H1 (cell line): ENCODE results near the gene PHRF1. TPM values are rescaled to one million over a fixed set of nuclear protein-coding genes. Genes with fewer than 3 reads are reported as not detected.
"Not testable (repeated sequence)": the region's sequence is repeated elsewhere in the genome, so short reads cannot be mapped to it uniquely, and the experiment has no call there.

ENCODE experiments used
- CTCF ChIA-PET: fragments of 300-600 bp; sonication (Branson Sonifier 250); formaldehyde crosslinking; loops from one replicate; lab custom pipeline; 2021; ENCODE audit not compliant: partially characterized antibody; lab: Charles Lee
- POLR2A ChIA-PET: fragments of 300-600 bp; sonication (Branson Sonifier 250); formaldehyde crosslinking; loops from one replicate; lab custom pipeline; 2021; ENCODE audit warnings: inconsistent platforms; ENCODE audit not compliant: partially characterized antibody; lab: Charles Lee
- DNase-seq, 2 experiments: peaks; one replicate each; pipeline versions ENCODE4 v3.0.0 to v3.0.0-alpha.2; 2010 to 2022; ENCODE audit warnings: low spot score in 2 of 2, low read depth in 1 of 2, mixed read lengths in 1 of 2
- FAIRE-seq: peaks from 2 replicates; lab custom pipeline; 2011; peaks lifted over from hg19 to GRCh38; lab: Jason Lieb, UNC
- H2AFZ ChIP-seq: 2 replicates; pipeline ENCODE4 v1.8.1; 2012; ENCODE audit warnings: low read length, inconsistent platforms
- H2AK5ac ChIP-seq: 2 replicates; pipeline ENCODE4 v1.6.1; 2013; ENCODE audit warnings: low read depth, low read length
- H2BK120ac ChIP-seq: replicated peaks from 2 replicates; pipeline ENCODE3; 2013; ENCODE audit warnings: low read depth, low read length, inconsistent platforms
- H2BK12ac ChIP-seq: 2 replicates; pipeline ENCODE4 v1.6.1; 2013; ENCODE audit warnings: low read depth, low read length
- H2BK15ac ChIP-seq: 2 replicates; pipeline ENCODE4 v1.6.1; 2013; ENCODE audit warnings: low read length
- H2BK20ac ChIP-seq: 2 replicates; pipeline ENCODE4 v1.6.1; 2013; ENCODE audit warnings: low read length
- H2BK5ac ChIP-seq: 2 replicates; pipeline ENCODE4 v1.6.1; 2013; ENCODE audit warnings: low read depth, low read length
- H3K14ac ChIP-seq: 2 replicates; pipeline ENCODE4 v1.6.1; 2013; ENCODE audit warnings: inconsistent platforms; ENCODE audit not compliant: insufficient read length
- H3K18ac ChIP-seq: 2 replicates; pipeline ENCODE4 v1.6.1; 2013; ENCODE audit warnings: low read length; ENCODE audit errors: extremely low read depth
- H3K23ac ChIP-seq: 2 replicates; pipeline ENCODE4 v1.6.1; 2013; ENCODE audit warnings: inconsistent platforms; ENCODE audit not compliant: insufficient read length
- H3K23me2 ChIP-seq: 2 replicates; pipeline ENCODE4 v1.6.1; 2013; ENCODE audit warnings: low read depth, low read length
- H3K27ac ChIP-seq: 2 replicates; pipeline ENCODE4 v1.6.1; 2011; ENCODE audit warnings: low read depth, low read length, inconsistent platforms
- H3K27me3 ChIP-seq, 4 experiments: replicated peaks in 1 of 4; 1 replicate in 1 of 4; 2 replicates in 3 of 4; pipeline versions ENCODE4 v1.6.1 to v1.8.1; 2011 to 2013; ENCODE audit warnings: low read length in 3 of 4, mild to moderate bottlenecking in 3 of 4, inconsistent platforms in 2 of 4, mixed read lengths in 2 of 4, moderate library complexity in 1 of 4; ENCODE audit not compliant: control insufficient read depth in 3 of 4, insufficient read depth in 3 of 4; ENCODE audit errors: extremely low read depth in 1 of 4
- H3K36me3 ChIP-seq, 4 experiments: 2 replicates each; pipeline versions ENCODE4 v1.6.1 to v1.8.1; 2011 to 2013; ENCODE audit warnings: mild to moderate bottlenecking in 4 of 4, low read length in 3 of 4, moderate library complexity in 2 of 4, control low read depth in 1 of 4, inconsistent platforms in 1 of 4; ENCODE audit not compliant: insufficient read depth in 4 of 4, control insufficient read depth in 2 of 4
- H3K4ac ChIP-seq: replicated peaks from 2 replicates; pipeline ENCODE3; 2013; ENCODE audit warnings: low read length, low read depth, mixed read lengths, inconsistent platforms; ENCODE audit not compliant: insufficient read length
- H3K4me1 ChIP-seq, 4 experiments: replicated peaks in 1 of 4; 1 replicate in 1 of 4; 2 replicates in 3 of 4; pipeline versions ENCODE4 v1.6.1 to v1.8.1; 2011 to 2013; ENCODE audit warnings: low read length in 3 of 4, inconsistent platforms in 2 of 4, mixed read lengths in 1 of 4; ENCODE audit not compliant: insufficient read depth in 4 of 4, control insufficient read depth in 3 of 4
- H3K4me2 ChIP-seq, 2 experiments: 2 replicates each; pipeline versions ENCODE4 v1.6.1 to v1.8.1; 2011 to 2013; ENCODE audit warnings: low read depth in 2 of 2, low read length in 2 of 2, control low read depth in 1 of 2, inconsistent platforms in 1 of 2, mild to moderate bottlenecking in 1 of 2; ENCODE audit not compliant: insufficient read depth in 1 of 2
- H3K4me3 ChIP-seq, 4 experiments: fragments of 200-600, 300-600 bp in 1 of 4; sonication (generic), shearing (Covaris generic), sonication (Bioruptor Twin) in 1 of 4; 2 replicates each; pipeline versions ENCODE4 v1.5.1 to v1.8.1; 2011 to 2016; ENCODE audit warnings: low read length in 4 of 4, low read depth in 3 of 4, control low read depth in 2 of 4, inconsistent platforms in 2 of 4, mild to moderate bottlenecking in 2 of 4, mixed read lengths in 1 of 4, moderate library complexity in 1 of 4; ENCODE audit not compliant: insufficient read depth in 2 of 4; ENCODE audit errors: extremely low read depth in 1 of 4
- H3K56ac ChIP-seq: replicated peaks from 2 replicates; pipeline ENCODE3; 2013; ENCODE audit warnings: low read depth, mild to moderate bottlenecking, mixed read lengths, low read length, inconsistent platforms; ENCODE audit not compliant: insufficient read length
- H3K79me1 ChIP-seq: 2 replicates; pipeline ENCODE4 v1.6.1; 2013; ENCODE audit warnings: low read depth, low read length, control low read depth
- H3K79me2 ChIP-seq, 2 experiments: 2 replicates each; pipeline versions ENCODE4 v1.6.1 to v1.8.1; 2012 to 2013; ENCODE audit warnings: low read length in 2 of 2, mild to moderate bottlenecking in 2 of 2, inconsistent platforms in 1 of 2; ENCODE audit not compliant: insufficient read depth in 2 of 2, control insufficient read depth in 1 of 2
- H3K9ac ChIP-seq, 4 experiments: replicated peaks in 1 of 4; 1 replicate in 1 of 4; 2 replicates in 3 of 4; pipeline versions ENCODE4 v1.6.1 to v1.8.1; 2011 to 2013; ENCODE audit warnings: low read depth in 3 of 4, low read length in 3 of 4, control low read depth in 2 of 4, mild to moderate bottlenecking in 2 of 4, moderate library complexity in 2 of 4, inconsistent platforms in 1 of 4; ENCODE audit errors: extremely low read depth in 1 of 4
- H3K9me3 ChIP-seq, 2 experiments: 2 replicates each; pipeline versions ENCODE4 v1.6.1 to v1.8.1; 2012 to 2013; ENCODE audit warnings: mild to moderate bottlenecking in 2 of 2, moderate library complexity in 2 of 2, control low read depth in 1 of 2, inconsistent platforms in 1 of 2, low read depth in 1 of 2, low read length in 1 of 2, mixed read lengths in 1 of 2; ENCODE audit not compliant: insufficient read depth in 2 of 2
- H4K20me1 ChIP-seq, 2 experiments: replicated peaks in 1 of 2; 2 replicates each; pipeline versions ENCODE3 to v1.8.1; 2011 to 2013; ENCODE audit warnings: inconsistent platforms in 2 of 2, low read length in 2 of 2, mild to moderate bottlenecking in 1 of 2; ENCODE audit not compliant: insufficient read depth in 2 of 2, control insufficient read depth in 1 of 2
- H4K5ac ChIP-seq: 2 replicates; pipeline ENCODE4 v1.6.1; 2013; ENCODE audit warnings: low read length, low read depth, mixed read lengths, inconsistent platforms; ENCODE audit not compliant: insufficient read length
- H4K8ac ChIP-seq: 2 replicates; pipeline ENCODE4 v1.8.0; 2013; ENCODE audit warnings: mild to moderate bottlenecking, moderate library complexity, low read length, inconsistent platforms; ENCODE audit not compliant: insufficient read depth; ENCODE audit errors: extremely low read depth
- H4K91ac ChIP-seq: replicated peaks from 2 replicates; pipeline ENCODE3; 2013; ENCODE audit warnings: low read length, mixed read lengths, inconsistent platforms; ENCODE audit not compliant: insufficient read length
- ASH2L ChIP-seq: fragments of 200-600, 300-600 bp; sonication (generic); IDR thresholded peaks from one replicate; pipeline ENCODE4 v1.7.1; 2017; ENCODE audit warnings: low read length
- CBX8 ChIP-seq: fragments of 300-800, 300-1000 bp; sonication (generic); IDR thresholded peaks from 2 replicates; pipeline ENCODE4 v1.7.1; 2016; ENCODE audit warnings: low read depth, low read length, borderline replicate concordance
- PHF8 ChIP-seq: fragments of 200-600 bp; sonication (generic); conservative IDR thresholded peaks from 2 replicates; pipeline ENCODE4 v1.7.1; 2012; ENCODE audit warnings: low read depth, mild to moderate bottlenecking, inconsistent platforms, low read length, moderate library complexity
- RBBP5 ChIP-seq: IDR thresholded peaks from 2 replicates; pipeline ENCODE4 v1.7.1; 2012; ENCODE audit warnings: low read depth, mild to moderate bottlenecking, inconsistent platforms, low read length, moderate library complexity, borderline replicate concordance
- WGBS, 2 experiments: shearing (Covaris generic) in 1 of 2; methylation state at CpG; one replicate each; pipeline versions ENCODE4 v1.1.6 to v1.1.7; 2013 to 2015; ENCODE audit warnings: low lambda C conversion rate in 2 of 2, mixed read lengths in 2 of 2, inconsistent platforms in 1 of 2, low coverage in 1 of 2, missing lambda C conversion rate in 1 of 2; ENCODE audit not compliant: insufficient replicate concordance in 2 of 2, insufficient coverage in 1 of 2, insufficient read length in 1 of 2; ENCODE audit errors: extremely low coverage in 1 of 2, missing lambda C conversion rate in 1 of 2; 5-methylcytosine and 5-hydroxymethylcytosine counted together
- polyA plus RNA-seq, 7 experiments: library from polyadenylated mRNA; depleted of rRNA in 3 of 7; stranded (reverse) in 5 of 7; unstranded in 2 of 7; fragments of >200 nt in 5 of 7; fragments of 200-250 nt in 2 of 7; gene quantifications; 1 replicate in 5 of 7; 2 replicates in 1 of 7; 4 replicates in 1 of 7; pipeline versions ENCODE4 v1.2.1 to v1.2.3, GENCODE V29; 2011 to 2013; ENCODE audit warnings: missing spikeins in 2 of 7, mixed read lengths in 2 of 7
- total RNA-seq: library from RNA; stranded (reverse); fragmentation: NEBNext Ultra II Directional; extraction: Animal tissue kit (Norgen Biotek cat#: 25700); gene quantifications from 2 replicates; pipeline ENCODE4 v1.2.1, GENCODE V29; 2021
- TF ChIP-seq, protein P1 (sequence below): IDR thresholded peaks from 2 replicates; pipeline ENCODE4 v1.6.1; 2011; ENCODE audit warnings: low read length, improper control_type of control experiment

PHRF1 gene
- total and polyA plus RNA-seq, 2 of the 8 experiments (the other 6 are each of a cell fraction or from before 2014, with no cell fraction given) = 13.4 to 37.3 TPM

DNA sequence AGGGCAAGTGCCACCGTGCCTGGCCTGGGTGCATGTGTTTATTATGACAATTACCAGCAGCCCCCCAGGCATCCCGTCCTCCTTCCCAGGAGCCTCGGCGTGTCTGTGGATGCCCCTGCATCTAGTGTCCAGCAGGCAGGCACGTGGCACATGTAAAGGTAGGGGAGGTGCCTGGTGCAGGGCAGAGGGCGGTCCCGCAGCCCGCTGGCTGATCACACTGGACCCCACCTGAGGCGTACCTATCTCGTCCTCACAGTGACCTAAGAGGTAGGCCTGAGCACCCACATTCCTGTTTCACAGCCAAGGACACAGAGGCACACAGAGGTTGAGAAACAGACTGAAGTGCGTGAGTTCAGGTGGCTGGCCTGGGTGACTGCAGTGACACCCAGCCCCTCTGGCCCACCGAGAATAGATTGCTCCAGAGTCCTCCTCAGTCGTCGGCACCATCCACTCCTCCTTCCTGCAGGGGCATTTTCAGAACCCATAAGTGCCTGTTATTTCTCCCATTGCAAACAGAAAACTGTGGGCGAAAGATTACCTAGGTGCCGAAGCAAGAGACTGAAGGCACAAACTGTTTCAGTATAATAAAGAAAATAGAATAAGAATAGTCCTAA is 3.0 kb upstream of the PHRF1 start (continued):
- TF ChIP-seq CBX8 = no peak
- TF ChIP-seq, protein P1, sequence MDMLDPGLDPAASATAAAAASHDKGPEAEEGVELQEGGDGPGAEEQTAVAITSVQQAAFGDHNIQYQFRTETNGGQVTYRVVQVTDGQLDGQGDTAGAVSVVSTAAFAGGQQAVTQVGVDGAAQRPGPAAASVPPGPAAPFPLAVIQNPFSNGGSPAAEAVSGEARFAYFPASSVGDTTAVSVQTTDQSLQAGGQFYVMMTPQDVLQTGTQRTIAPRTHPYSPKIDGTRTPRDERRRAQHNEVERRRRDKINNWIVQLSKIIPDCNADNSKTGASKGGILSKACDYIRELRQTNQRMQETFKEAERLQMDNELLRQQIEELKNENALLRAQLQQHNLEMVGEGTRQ = no peak
- TF ChIP-seq RBBP5 = no peak
- no peak for TF ChIP-seq ASH2L
- TF ChIP-seq PHF8 = no peak
- TF ChIP-seq, all 59 proteins: peak for 0

DNA sequence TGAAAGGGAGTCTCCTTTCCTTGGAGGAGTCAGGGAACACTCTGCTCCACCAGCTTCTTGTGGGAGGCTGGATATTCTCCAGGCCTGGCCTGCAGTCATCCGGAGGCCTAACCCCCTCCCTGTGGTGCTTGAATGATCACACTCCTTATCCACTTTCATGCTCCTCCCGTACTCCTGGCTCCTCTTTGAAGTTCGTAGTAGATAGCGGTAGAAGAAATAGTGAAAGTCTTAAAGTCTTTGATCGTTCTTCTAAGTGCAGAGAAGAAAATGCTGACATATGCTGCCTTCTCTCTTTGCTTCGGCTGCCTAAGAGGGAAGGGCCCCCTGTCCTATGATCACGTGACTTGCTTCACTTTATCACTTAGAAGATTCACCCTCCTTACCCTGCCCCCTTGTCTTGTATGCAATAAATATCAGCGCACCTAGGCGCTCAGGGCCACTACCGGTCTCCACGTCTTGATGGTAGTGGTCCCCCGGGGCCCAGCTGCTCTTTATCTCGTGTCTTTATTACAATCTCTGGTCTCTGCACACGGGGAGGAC is 2.2 kb upstream of the PHRF1 start:
- H3K4me2 ChIP-seq = peak overlapping the region; percentile 33 to 99; a peak in 2 of 4 replicates
- H3K27ac ChIP-seq, H2AK5ac ChIP-seq, H3K79me1 ChIP-seq, FAIRE-seq, H3K14ac ChIP-seq, H2BK20ac ChIP-seq, H3K4ac ChIP-seq, H2BK12ac ChIP-seq, DNase-seq, H3K36me3 ChIP-seq, H3K9ac ChIP-seq, H2BK5ac ChIP-seq, H2BK15ac ChIP-seq, H2AFZ ChIP-seq, H3K23ac ChIP-seq, H4K8ac ChIP-seq, H4K91ac ChIP-seq, H2BK120ac ChIP-seq, H4K5ac ChIP-seq, H3K56ac ChIP-seq, H3K18ac ChIP-seq, H3K9me3 ChIP-seq: not testable (repeated sequence)
- H4K20me1 ChIP-seq = peaks cover 18 to 22% of the 10 kb centered on the region in 2 experiments
- WGBS, 2 experiments = 81% methylated on average over 14 of the region's 14 CpGs; no CpG with 5 or more reads in 1 of the 2 experiments
- ChIA-PET POLR2A (interaction anchor here (0.8 to 2.1 kb wide), 2 partner anchors 12 to 37 kb away, joined by 3 to 11 read pairs; partner anchors contain the start of gene LRRC56), CTCF (interaction anchor here (1.0 to 2.0 kb wide), 2 partner anchors 10 to 39 kb away, joined by 3 to 7 read pairs; no protein-coding TSS in a partner anchor)
- H3K4me1 ChIP-seq = peaks cover 6 to 26% (median 16%) of the 10 kb centered on the region in 4 experiments
- H3K27me3 ChIP-seq = peaks cover 8 to 17% (median 14%) of the 10 kb centered on the region in 4 experiments
- peaks cover 15% of the 10 kb centered on the region for H3K23me2 ChIP-seq
- H3K4me3 ChIP-seq = peak overlapping the region in 1 of 4 experiments; percentile 72; a peak in 1 of 8 replicates
- H3K79me2 ChIP-seq = peaks cover 24% of the 10 kb centered on the region in 2 experiments
